CD4-positive, CD25-positive, alpha-beta regulatory T cell (primary cell): ENCODE results near the gene TMPRSS3. TPM values are rescaled to one million over a fixed set of nuclear protein-coding genes. Genes with fewer than 3 reads are reported as not detected.

Experiments
- ATAC-seq, 2 donors: fragments of 150-1000 bp; cut with Tn5 transposase; one replicate each; pipeline ENCODE4 v1.10.0; 2021; ENCODE audit warnings: low read depth in 2 of 2, moderate number of reproducible peaks in 2 of 2, moderate library complexity in 1 of 2
- DNase-seq, 3 donors: peaks; one replicate each; pipeline versions ENCODE4 v3.0.0 to v3.0.0-alpha.2; 2012 to 2022; ENCODE audit warnings: mixed read lengths in 1 of 3
- H3K27ac ChIP-seq: one replicate; pipeline ENCODE4 v1.7.0; 2013; ENCODE audit warnings: mild to moderate bottlenecking, low read length; ENCODE audit not compliant: insufficient read depth, poor library complexity, severe bottlenecking
- H3K27me3 ChIP-seq: one replicate; pipeline ENCODE4 v1.7.0; 2013; ENCODE audit warnings: low read length; ENCODE audit not compliant: control insufficient read depth, insufficient read depth
- H3K36me3 ChIP-seq: one replicate; pipeline ENCODE4 v1.7.0; 2013; ENCODE audit warnings: mild to moderate bottlenecking, low read length, moderate library complexity; ENCODE audit not compliant: control insufficient read depth, insufficient read depth
- H3K4me1 ChIP-seq: 2 replicates; pipeline ENCODE4 v1.7.0; 2013; ENCODE audit warnings: mild to moderate bottlenecking, low read length; ENCODE audit not compliant: insufficient read depth, control insufficient read depth, poor library complexity, severe bottlenecking
- H3K4me3 ChIP-seq: one replicate; pipeline ENCODE4 v1.7.0; 2013; ENCODE audit warnings: low read depth, mild to moderate bottlenecking, low read length, moderate library complexity
- H3K9me3 ChIP-seq, 2 experiments: 1 replicate in 1 of 2; 2 replicates in 1 of 2; pipeline ENCODE4 v1.7.0; 2013; ENCODE audit warnings: low read length in 2 of 2, mild to moderate bottlenecking in 1 of 2, moderate library complexity in 1 of 2; ENCODE audit not compliant: control insufficient read depth in 2 of 2
- H3K27ac Mint-ChIP-seq, 3 donors: one replicate each; pipeline ENCODE4 v1.8.0; 2020 to 2022; ENCODE audit warnings: mild to moderate bottlenecking in 3 of 3, mixed read lengths in 3 of 3, moderate library complexity in 2 of 3
- H3K27me3 Mint-ChIP-seq: one replicate; pipeline ENCODE4 v1.8.0; 2022; ENCODE audit warnings: mild to moderate bottlenecking, mixed read lengths
- H3K36me3 Mint-ChIP-seq: one replicate; pipeline ENCODE4 v1.8.0; 2020; ENCODE audit warnings: mixed read lengths
- H3K4me1 Mint-ChIP-seq, 4 donors: one replicate each; pipeline ENCODE4 v1.8.0; 2020 to 2022; ENCODE audit warnings: mixed read lengths in 4 of 4, mild to moderate bottlenecking in 1 of 4
- H3K4me3 Mint-ChIP-seq, 4 donors: one replicate each; pipeline ENCODE4 v1.8.0; 2020 to 2022; ENCODE audit warnings: mild to moderate bottlenecking in 4 of 4, mixed read lengths in 4 of 4, moderate library complexity in 3 of 4
- H3K9me3 Mint-ChIP-seq, 7 donors: one replicate each; pipeline ENCODE4 v1.8.0; 2020 to 2022; ENCODE audit warnings: mixed read lengths in 7 of 7, mild to moderate bottlenecking in 3 of 7, moderate library complexity in 2 of 7
- polyA plus RNA-seq, 4 donors: library from polyadenylated mRNA; unstranded; fragments of 300-500 nt; fragmentation: Illumina TruSeq; gene quantifications; one replicate each; pipeline ENCODE4 v1.2.3, GENCODE V29; 2021
- total RNA-seq: library from RNA; stranded (reverse); gene quantifications from one replicate; pipeline ENCODE4 v1.2.3, GENCODE V29; 2022

The TMPRSS3 gene
- total and polyA plus RNA-seq, 5 donors from 2014 or later: 1.1 to 4.0 (median 2.3) TPM

DNA sequence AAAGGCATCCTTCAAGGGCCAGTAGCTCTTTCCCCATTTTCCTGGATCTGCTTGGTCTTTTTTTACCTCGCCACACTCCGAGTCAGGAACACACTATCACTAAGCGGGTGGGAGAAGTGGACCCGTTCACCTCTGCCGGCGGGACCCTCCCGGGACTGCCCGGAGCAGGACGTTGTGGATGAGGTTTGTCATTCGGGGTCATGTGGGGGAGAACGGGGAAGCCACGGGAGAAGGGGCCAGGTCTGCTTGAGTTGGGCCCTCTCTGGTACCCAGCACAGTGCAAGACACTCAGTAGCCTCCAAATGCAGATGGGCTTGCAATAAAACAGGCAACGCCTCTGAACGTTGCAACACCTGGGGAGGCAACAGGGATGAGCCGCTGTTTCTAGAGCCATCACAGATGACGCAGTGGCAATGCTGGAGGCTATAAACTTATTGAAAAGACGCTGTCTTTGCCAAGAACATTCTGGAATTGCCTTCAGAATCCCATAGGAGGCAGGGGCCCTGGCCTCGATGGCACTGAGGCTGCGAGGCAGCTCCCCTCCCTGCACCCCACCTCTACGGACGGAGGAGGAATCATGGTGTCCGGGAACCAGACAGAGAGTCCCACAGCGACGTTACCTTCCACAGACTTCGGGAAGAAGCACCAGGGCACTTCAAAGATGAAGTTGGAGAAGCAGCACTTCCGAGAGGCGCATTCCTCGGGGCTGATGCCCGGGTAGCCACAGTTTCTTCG is 48.8 kb downstream of the TMPRSS3 start:
- no peak for DNase-seq

DNA sequence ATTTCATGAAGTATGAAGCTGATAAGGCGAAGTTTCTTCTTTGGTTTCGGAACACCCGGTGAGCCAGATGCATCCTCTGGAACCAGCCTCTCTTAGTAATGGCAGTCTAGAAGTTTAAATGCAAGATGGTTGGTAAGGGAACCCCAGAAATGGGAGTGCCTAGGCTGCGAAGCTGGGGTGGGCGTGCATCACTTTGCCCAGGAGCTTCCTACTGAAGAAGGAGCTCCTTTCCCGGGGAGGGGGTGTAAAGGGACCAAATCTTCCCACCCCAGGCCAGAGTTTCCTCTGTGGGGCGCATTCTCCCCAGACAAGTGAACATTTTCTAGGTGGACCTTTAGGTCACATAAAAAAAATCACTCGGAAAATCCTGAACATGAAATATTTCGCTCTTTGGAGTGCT is 49.4 kb downstream of the TMPRSS3 start:
- Histone ChIP-seq H3K36me3 (no peaks in the 10 kb centered on the region), H3K9me3 (no peaks in the 10 kb centered on the region), H3K27me3 (no peaks in the 10 kb centered on the region), H3K27ac (no peak overlapping the region), H3K4me3 (no peak overlapping the region), H3K4me1 (no peaks in the 10 kb centered on the region)
- Mint-ChIP-seq H3K27ac (no peak overlapping the region), H3K36me3 (no peaks in the 10 kb centered on the region), H3K4me3 (no peak overlapping the region), H3K9me3 (no peaks in the 10 kb centered on the region), H3K27me3 (no peaks in the 10 kb centered on the region), H3K4me1 (no peaks in the 10 kb centered on the region)
- ATAC-seq (no peak), DNase-seq (no peak)

More for the DNA sequence above, 48.8 kb downstream of the TMPRSS3 start:
- H3K27ac Mint-ChIP-seq: no peak overlapping the region
- no peaks in the 10 kb centered on the region for H3K4me1 ChIP-seq
- no peaks in the 10 kb centered on the region for H3K4me1 Mint-ChIP-seq
- no peaks in the 10 kb centered on the region for H3K27me3 Mint-ChIP-seq
- no peaks in the 10 kb centered on the region for H3K36me3 Mint-ChIP-seq
- H3K36me3 ChIP-seq: no peaks in the 10 kb centered on the region
- no peak for ATAC-seq
- no peaks in the 10 kb centered on the region for H3K9me3 ChIP-seq
- no peak overlapping the region for H3K27ac ChIP-seq
- no peak overlapping the region for H3K4me3 Mint-ChIP-seq
- H3K4me3 ChIP-seq: no peak overlapping the region
- no peaks in the 10 kb centered on the region for H3K9me3 Mint-ChIP-seq
- no peaks in the 10 kb centered on the region for H3K27me3 ChIP-seq

DNA sequence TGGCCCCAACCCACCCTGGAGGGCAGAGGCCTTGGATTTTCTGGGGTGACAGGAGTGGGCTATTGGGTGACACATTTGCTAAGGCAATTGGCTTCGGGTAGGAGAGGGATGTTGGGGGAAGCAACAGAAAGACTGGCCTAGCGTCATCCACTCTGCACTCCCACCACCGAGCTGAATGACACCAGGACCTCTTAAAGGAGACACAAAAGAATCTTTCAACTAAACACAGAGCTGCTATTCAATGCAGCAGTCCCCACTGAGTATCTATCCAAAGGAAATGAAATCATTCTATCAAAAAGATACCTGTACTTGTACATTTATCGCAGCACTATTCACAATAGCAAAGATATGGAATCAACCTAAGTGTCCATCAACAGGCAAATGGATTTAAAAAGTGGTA is 51.2 kb downstream of the TMPRSS3 start:
- no peak for ATAC-seq
- Mint-ChIP-seq H3K4me1 (no peaks in the 10 kb centered on the region), H3K27ac (no peak overlapping the region), H3K9me3 (peaks cover 0 to 2% (median 0%) of the 10 kb centered on the region in 7 donors), H3K4me3 (no peak overlapping the region), H3K36me3 (no peaks in the 10 kb centered on the region), H3K27me3 (no peaks in the 10 kb centered on the region)
- no peaks in the 10 kb centered on the region for H3K27me3 ChIP-seq
- no peaks in the 10 kb centered on the region for H3K9me3 ChIP-seq
- DNase-seq: no peak
- H3K36me3 ChIP-seq: no peaks in the 10 kb centered on the region
- H3K27ac ChIP-seq: no peak overlapping the region
- no peaks in the 10 kb centered on the region for H3K4me1 ChIP-seq
- H3K4me3 ChIP-seq: no peak overlapping the region

DNA sequence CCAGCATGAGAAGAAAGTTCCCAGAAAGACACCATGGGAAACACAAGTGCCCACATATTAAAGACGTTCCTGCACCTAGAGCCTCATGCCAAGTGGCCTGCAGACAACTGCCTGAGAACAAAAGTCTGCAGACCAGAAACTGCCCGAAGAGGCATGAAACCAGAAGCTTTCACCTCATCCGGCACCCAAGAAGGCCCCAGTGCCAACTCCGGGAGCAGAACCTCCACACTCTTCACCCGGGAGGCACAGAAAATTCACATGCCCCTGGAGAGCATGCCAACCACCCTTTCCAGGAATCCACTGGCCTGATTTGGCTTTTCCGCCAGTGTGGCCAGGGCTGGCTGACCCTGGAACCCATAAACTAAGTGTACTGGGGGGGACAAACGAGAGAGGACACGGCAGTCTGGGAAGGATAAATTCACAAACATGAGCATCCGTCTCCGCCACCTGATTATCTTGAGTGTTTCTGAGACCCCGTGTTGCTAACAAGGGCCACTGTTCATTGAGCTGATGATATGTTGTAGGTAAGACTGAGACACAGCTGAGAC is 51.8 kb downstream of the TMPRSS3 start:
- Mint-ChIP-seq H3K4me1 (no peaks in the 10 kb centered on the region), H3K27ac (no peak overlapping the region), H3K9me3 (peaks cover 0 to 2% (median 0%) of the 10 kb centered on the region in 7 donors), H3K27me3 (no peaks in the 10 kb centered on the region), H3K36me3 (no peaks in the 10 kb centered on the region), H3K4me3 (no peak overlapping the region)
- Histone ChIP-seq H3K9me3 (no peaks in the 10 kb centered on the region), H3K4me1 (no peaks in the 10 kb centered on the region), H3K4me3 (no peak overlapping the region), H3K36me3 (no peaks in the 10 kb centered on the region), H3K27ac (no peak overlapping the region), H3K27me3 (no peaks in the 10 kb centered on the region)
- ATAC-seq (no peak), DNase-seq (no peak)

GRCh38 chr21:42343556-42343955 is 52.3 kb downstream of the TMPRSS3 start:
- H3K27me3 Mint-ChIP-seq: no peaks in the 10 kb centered on the region
- H3K4me3 Mint-ChIP-seq: no peak overlapping the region
- Histone ChIP-seq H3K36me3 (no peaks in the 10 kb centered on the region), H3K27me3 (no peaks in the 10 kb centered on the region), H3K4me3 (no peak overlapping the region), H3K27ac (no peak overlapping the region), H3K4me1 (peaks cover under 1% of the 10 kb centered on the region), H3K9me3 (no peaks in the 10 kb centered on the region)
- H3K36me3 Mint-ChIP-seq: no peaks in the 10 kb centered on the region
- no peak for DNase-seq
- H3K4me1 Mint-ChIP-seq: peaks cover 0 to 2% (median 0%) of the 10 kb centered on the region in 4 donors
- H3K27ac Mint-ChIP-seq: no peak overlapping the region
- peaks cover 0 to 2% (median 0%) of the 10 kb centered on the region in 7 donors for H3K9me3 Mint-ChIP-seq
- no peak for ATAC-seq

GRCh38 chr21:42343101-42343500 is 52.8 kb downstream of the TMPRSS3 start:
- Histone ChIP-seq H3K36me3 (no peaks in the 10 kb centered on the region), H3K9me3 (no peaks in the 10 kb centered on the region), H3K27ac (no peak overlapping the region), H3K27me3 (no peaks in the 10 kb centered on the region), H3K4me3 (no peak overlapping the region), H3K4me1 (peaks cover 5% of the 10 kb centered on the region)
- peak overlapping the region in 1 of 3 donors; percentile 60 for H3K27ac Mint-ChIP-seq
- ATAC-seq: no peak
- no peaks in the 10 kb centered on the region for H3K27me3 Mint-ChIP-seq
- H3K36me3 Mint-ChIP-seq: no peaks in the 10 kb centered on the region
- no peak for DNase-seq
- H3K4me3 Mint-ChIP-seq: no peak overlapping the region
- H3K9me3 Mint-ChIP-seq: peaks cover 0 to 2% (median 0%) of the 10 kb centered on the region in 7 donors
- peaks cover 0 to 4% (median under 1%) of the 10 kb centered on the region in 4 donors for H3K4me1 Mint-ChIP-seq

DNA sequence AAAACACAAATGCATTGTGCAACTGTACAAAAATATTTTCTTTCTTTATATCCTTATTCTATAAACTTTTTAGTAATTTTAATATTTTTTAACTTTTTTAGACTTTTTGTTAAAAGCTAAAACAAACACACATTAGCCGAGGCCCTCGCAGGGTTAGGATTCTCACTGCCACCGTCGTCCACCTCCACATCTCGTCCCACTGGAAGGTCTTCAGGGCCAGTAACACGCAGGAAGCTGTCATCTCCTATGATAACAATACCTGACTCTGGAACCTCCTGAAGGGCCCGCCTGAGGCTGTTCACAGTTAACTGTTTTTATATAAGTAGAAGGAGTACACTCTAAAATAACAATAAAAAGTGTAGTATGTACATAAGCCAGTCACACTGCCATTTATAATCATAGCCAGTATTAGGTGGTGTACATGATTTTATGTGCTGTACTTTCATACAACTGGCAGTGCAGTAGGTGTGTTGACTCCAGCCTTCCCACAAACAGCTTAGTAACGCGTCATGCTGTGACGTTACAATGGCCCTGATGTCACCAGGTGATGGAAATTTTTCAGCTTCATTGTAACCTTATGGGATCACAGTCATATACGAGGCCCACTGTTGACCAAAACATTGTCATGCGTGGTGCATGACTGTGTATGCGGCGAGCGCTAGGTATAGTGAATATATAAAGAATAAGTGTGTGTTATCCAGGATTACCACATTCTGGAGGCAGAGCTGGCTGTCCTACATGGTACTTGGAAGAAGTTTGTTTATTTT is 53.9 kb downstream of the TMPRSS3 start:
- Mint-ChIP-seq H3K27ac (no peak overlapping the region), H3K4me1 (peaks cover 4 to 11% (median 6%) of the 10 kb centered on the region in 4 donors), H3K27me3 (peaks cover 8% of the 10 kb centered on the region), H3K4me3 (no peak overlapping the region), H3K36me3 (no peaks in the 10 kb centered on the region), H3K9me3 (peaks cover 0 to 2% (median 0%) of the 10 kb centered on the region in 7 donors)
- no peak for ATAC-seq
- no peak overlapping the region for H3K4me3 ChIP-seq
- DNase-seq: no peak
- no peaks in the 10 kb centered on the region for H3K27me3 ChIP-seq
- H3K27ac ChIP-seq: no peak overlapping the region
- peaks cover 8% of the 10 kb centered on the region for H3K4me1 ChIP-seq
- H3K9me3 ChIP-seq: no peaks in the 10 kb centered on the region
- no peaks in the 10 kb centered on the region for H3K36me3 ChIP-seq
